ENCODE results near the gene UBE2G2.

The UBE2G2 gene

DNA sequence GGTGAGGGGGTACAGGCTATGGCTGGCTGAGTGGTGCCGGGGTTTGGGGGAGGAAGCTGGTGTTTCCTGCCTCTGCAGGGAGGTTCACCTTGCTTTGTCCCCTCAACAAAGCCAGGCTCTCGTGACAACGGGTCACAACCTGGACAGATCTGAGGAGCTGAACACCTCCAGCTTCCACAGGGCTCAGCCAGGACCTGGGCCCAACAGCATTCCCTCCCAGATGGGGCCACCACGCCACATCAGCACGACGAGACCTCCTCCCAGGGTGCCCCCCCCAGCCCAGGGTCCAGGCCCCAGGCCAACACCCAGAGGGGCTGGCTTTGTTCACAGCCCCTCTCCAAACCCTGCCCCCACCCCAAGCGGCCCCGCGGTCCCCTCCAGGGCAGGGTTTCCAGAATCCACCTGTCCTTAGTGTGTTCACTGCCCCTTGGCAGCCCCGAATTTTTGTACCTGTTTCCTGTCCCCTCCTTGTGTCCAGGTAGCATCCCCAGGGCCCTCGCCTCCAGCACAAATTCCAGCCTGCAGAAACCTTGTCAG lies 34.7 kb downstream of the UBE2G2 start (continued):
- TF ChIP-seq TSHZ2 (CRISPR knock-in tag; IDR thresholded peaks at IDR 0.05), result no peak
- no peak for TF ChIP-seq TCF4 (CRISPR knock-in tag; IDR thresholded peaks at IDR 0.05; ENCODE audit: borderline replicate concordance)
- TF ChIP-seq ESRRG (CRISPR knock-in tag; IDR thresholded peaks at IDR 0.05), result no peak
- no peak for TF ChIP-seq RARB (CRISPR knock-in tag; IDR thresholded peaks at IDR 0.05)
- no peak for TF ChIP-seq TOX (CRISPR knock-in tag; IDR thresholded peaks at IDR 0.05; ENCODE audit: borderline replicate concordance)
- no peak for TF ChIP-seq CSDC2 (CRISPR knock-in tag; IDR thresholded peaks at IDR 0.05)
- TF ChIP-seq ZFP3 (CRISPR knock-in tag; IDR thresholded peaks at IDR 0.05), result no peak
- TF ChIP-seq ZNF8 (CRISPR knock-in tag; IDR thresholded peaks at IDR 0.05), result no peak

DNA sequence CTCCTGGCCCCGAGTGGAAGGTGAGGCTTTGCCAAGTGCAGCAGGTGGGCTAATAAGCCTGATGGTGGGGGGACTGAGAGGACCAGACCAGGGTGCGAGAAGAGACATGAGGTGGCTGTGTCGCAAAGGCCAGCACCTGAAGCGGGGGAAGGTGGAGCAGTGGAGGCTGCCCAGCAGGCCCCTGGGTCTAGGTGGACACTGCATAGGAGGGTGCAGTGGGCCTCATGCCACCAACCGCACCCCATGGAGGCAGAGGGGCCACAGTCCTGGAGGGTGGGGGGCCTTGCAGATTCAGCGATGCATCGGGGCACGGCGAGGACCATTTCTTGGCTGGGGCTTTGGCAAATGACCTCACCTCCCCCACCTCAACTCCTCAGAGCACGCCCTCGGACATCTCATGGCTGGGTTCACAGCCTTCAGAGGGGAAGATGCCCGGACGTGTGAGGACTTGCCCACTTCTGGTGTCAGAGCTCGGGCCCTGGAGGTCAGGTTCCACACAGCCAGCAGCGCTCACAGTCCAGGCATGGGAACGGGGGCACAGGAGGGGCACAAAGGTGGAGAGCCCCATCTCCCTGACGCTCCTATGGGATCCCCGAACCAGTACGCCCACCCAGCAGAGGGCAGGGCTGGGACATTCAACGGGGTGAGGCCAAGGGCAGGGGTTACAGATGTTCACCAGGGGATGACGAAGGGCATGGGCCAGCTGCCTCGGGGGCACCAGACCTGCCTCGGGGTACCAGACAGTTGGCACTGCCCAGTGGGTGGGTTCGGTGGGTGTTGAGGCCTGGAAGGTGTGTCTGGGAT lies 35.4 kb downstream of the UBE2G2 start:
- peak; percentile 7 for ATAC-seq
- TF ChIP-seq CSDC2 (CRISPR knock-in tag; IDR thresholded peaks at IDR 0.05) (no peak), TCF4 (CRISPR knock-in tag; IDR thresholded peaks at IDR 0.05; ENCODE audit: borderline replicate concordance) (no peak), TSHZ2 (CRISPR knock-in tag; IDR thresholded peaks at IDR 0.05) (no peak)

DNA sequence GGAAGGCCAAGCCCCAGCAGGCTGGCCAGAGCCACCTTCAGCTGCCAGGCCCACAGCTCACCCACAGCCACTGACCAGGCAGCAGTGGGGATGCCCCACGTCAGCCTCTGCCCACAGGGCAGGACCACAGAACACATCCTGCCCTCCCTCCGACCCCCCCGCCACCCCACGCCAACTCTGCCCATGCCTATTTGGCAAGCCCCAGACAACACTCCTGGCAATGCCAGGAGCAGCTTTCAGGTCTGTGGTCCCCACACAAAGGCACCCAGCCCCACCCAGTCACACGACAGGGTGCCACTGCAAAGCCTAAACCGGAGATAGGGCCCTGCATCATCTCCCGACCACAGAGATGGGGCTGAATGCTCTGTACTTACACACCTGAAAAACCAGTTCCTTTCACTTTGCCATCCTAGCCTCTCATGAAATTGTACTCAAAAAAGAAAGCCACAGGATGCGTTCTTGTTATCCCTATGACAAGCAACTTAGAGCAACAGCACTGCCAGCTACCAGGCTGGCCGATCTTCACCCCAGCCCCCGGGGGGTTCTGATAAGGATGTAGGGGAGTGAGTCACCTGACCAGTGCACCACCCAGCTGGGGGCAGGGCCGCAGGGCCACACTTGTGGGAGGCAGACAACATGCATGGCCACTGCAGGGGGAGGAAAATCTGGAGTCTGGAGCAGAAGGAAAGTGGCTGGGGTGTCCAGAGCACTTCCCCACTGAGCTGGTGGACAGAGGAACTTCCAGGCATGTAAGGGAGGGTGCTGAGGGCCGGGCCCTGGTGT lies 36.2 kb downstream of the UBE2G2 start:
- TF ChIP-seq, protein P1, sequence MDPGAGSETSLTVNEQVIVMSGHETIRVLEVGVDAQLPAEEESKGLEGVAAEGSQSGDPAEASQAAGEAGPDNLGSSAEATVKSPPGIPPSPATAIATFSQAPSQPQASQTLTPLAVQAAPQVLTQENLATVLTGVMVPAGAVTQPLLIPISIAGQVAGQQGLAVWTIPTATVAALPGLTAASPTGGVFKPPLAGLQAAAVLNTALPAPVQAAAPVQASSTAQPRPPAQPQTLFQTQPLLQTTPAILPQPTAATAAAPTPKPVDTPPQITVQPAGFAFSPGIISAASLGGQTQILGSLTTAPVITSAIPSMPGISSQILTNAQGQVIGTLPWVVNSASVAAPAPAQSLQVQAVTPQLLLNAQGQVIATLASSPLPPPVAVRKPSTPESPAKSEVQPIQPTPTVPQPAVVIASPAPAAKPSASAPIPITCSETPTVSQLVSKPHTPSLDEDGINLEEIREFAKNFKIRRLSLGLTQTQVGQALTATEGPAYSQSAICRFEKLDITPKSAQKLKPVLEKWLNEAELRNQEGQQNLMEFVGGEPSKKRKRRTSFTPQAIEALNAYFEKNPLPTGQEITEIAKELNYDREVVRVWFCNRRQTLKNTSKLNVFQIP (CRISPR knock-in tag; IDR thresholded peaks at IDR 0.05; ENCODE audit: borderline replicate concordance, low read depth), result no peak
- no peak for TF ChIP-seq ESRRG (CRISPR knock-in tag; IDR thresholded peaks at IDR 0.05)
- no peak for TF ChIP-seq TSHZ2 (CRISPR knock-in tag; IDR thresholded peaks at IDR 0.05)
- TF ChIP-seq ZFP3 (CRISPR knock-in tag; IDR thresholded peaks at IDR 0.05), result no peak
- no peak for TF ChIP-seq RARB (CRISPR knock-in tag; IDR thresholded peaks at IDR 0.05)
- TF ChIP-seq SNAI2 (CRISPR knock-in tag; IDR thresholded peaks at IDR 0.05), result no peak
- no peak for TF ChIP-seq PPARA (CRISPR knock-in tag; IDR thresholded peaks at IDR 0.05; ENCODE audit: borderline replicate concordance)
- no peak for TF ChIP-seq ZFP30 (CRISPR knock-in tag; IDR thresholded peaks at IDR 0.05)
- TF ChIP-seq ARNTL (CRISPR knock-in tag; IDR thresholded peaks at IDR 0.05; ENCODE audit: borderline replicate concordance, low read depth), result no peak
- no peak for TF ChIP-seq TOX (CRISPR knock-in tag; IDR thresholded peaks at IDR 0.05; ENCODE audit: borderline replicate concordance)
- no peak for TF ChIP-seq ZC3H10 (CRISPR knock-in tag; IDR thresholded peaks at IDR 0.05)
- TF ChIP-seq BACH2 (CRISPR knock-in tag; IDR thresholded peaks at IDR 0.05; ENCODE audit: borderline replicate concordance), result no peak
- TF ChIP-seq TCF4 (CRISPR knock-in tag; IDR thresholded peaks at IDR 0.05; ENCODE audit: borderline replicate concordance), result no peak
- no peak for TF ChIP-seq CSDC2 (CRISPR knock-in tag; IDR thresholded peaks at IDR 0.05)

More for the DNA sequence above, 36.2 kb downstream of the UBE2G2 start:
- peak; percentile 33 for ATAC-seq

Measured in SK-N-SH treated with all-trans-retinoic acid at 6 μM for 48 hours (cell line).